Stimulated activated CD4-positive, alpha-beta T cell treated with anti-CD3 and anti-CD28 coated beads, TNF-alpha, amount 100 ng/mL, for 1 hour (primary cell): ENCODE data around the gene DGKE.

Experiments used
- DNase-seq, 3 donors: peaks; one replicate each; pipeline ENCODE4 v3.0.0-alpha.2; 2020; ENCODE audit warnings: low read depth in 3 of 3, low spot score in 1 of 3

Gene DGKE

DNA sequence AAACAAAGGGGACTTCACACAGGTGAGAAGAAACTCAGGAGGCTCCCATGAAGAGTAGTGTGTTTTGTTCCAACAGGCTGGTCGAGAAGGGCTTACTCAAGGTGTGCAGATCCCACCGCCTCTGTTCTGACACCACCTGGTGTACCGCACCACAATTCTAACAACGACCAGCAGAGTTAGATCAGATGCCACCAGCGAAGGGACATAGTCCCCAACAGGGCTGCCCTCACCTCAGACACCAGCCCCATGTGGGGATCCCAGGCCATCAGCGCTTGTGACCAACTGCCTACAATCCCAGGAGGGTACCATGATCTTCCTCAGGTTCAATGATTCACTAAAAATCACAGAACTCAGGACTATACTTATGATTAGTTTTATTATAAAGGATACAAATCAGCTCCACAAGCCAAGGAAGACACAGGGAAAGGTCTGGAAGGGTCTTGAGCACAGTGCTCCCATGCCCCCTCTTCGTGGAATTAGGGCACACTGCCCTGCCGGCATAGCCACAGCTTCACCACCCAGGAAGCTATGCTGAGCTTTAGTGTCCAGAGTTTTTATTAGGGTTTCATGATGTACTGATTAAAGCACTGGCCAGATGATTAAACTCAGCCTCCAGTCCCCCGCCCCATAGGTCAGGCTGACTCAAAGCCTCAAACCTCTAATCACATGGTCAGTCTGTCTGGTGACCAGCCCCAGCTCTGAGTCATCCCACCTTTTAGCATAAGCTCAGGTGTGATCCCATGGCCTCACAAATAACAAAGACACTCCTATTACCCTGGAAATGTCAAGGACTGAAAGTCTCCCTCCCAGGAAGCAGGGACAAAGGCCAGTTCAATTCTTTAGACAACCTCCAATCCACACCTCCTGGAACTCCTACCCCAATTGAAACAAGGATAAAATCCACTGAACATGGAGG, 53.9 kb downstream of the DGKE start:
- DNase-seq, result no peak

GRCh38 chr17:56890390-56890789, 56.4 kb downstream of the DGKE start:
- DNase-seq, result no peak

- DNase-seq, result no peak
Observed at GRCh38 chr17:56890906-56891674, 57.1 kb downstream of the DGKE start.

DNA sequence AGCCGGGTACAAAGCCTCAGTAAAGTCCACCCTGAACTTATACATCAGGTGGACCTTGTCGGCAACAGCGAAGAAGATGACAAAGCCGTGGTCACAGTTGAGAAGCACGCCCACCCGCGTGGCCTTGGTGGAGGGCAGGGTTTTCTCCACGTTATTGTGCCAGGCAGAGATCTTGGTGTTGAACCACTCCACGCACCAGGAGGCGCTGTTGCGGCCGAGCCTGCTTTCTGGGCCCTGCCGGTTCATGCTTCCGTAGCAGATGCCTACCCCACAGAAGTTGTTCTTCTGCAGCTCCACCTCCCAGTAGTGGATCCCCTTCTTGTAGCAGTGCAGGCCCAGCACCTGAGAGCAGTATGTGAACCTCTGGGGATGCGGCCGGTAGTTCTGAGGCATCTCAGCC, 57.8 kb downstream of the DGKE start:
- DNase-seq, result peak in 1 of 3 donors; percentile 55

GRCh38 chr17:56892333-56892732, 58.4 kb downstream of the DGKE start:
- DNase-seq, result no peak

GRCh38 chr17:56893503-56893902, 59.6 kb downstream of the DGKE start:
- DNase-seq, result no peak

DNA sequence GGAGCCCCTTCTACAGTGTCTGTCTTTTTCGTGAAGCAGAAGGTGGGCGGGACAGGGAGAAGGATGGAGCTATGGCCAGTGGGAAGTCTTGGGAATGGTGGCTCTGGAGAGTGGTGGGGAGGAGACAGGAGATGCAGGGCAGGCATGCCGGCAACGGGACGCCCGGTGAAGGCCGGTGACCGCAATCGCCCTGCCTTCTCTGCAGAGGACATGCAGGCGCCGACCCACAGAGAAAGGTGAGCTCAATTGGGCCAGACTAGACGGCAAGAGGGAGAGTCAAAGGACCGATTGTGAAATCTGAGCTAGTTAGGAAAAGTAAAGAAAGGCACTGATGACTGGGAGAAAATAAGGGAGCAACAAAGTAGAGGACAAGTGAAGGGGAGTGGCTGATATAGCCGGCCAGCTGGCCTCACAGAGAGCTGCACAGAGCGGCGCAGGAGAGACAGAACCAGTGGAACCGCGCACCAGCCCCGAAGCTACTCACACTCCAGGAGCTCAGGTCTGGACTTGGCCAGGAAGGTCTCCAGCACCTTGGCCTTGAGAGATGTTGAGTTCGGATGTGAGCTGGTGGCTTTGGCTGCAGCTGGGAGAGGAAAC, 61.0 kb downstream of the DGKE start:
- no peak for DNase-seq

DNA sequence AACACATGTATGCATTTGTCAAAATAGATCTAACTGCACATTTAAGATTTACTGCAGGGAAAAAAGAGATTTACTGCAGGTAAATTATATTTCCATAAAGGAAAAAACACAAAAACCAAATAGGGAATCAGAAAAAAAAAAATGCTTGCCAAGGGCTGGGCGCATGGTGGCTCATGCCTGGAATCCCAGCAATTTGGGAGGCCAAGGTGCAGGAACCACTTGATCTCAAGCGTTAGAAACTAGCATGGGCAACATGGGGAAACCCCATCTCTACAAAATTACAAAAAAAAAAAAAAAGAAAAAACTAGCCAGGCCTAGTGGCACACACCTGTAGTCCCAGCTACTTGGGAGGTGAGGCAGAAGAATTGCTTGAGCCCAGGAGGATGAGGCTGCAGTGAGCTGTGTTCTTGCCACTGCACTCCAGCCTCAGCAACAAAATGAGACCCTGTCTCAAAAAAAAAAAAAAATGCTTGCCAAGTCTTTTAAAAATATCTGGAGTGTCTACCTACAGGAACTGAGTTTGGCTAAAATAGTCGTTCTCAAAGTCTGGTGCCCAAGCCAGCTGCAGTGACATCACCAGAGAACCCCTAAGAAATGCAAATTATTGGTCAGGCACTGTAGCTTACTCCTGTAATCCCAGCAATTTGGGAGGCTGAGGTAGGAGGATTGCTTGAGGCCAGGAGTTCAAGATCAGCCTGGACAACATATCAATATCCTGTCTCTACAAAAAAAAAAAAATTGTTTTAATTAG, 62.4 kb downstream of the DGKE start:
- DNase-seq, result no peak

GRCh38 chr17:56896968-56897359, 63.0 kb downstream of the DGKE start:
- DNase-seq, result no peak

- DNase-seq, result no peak
Observed at GRCh38 chr17:56897646-56898424, 63.9 kb downstream of the DGKE start.

DNA sequence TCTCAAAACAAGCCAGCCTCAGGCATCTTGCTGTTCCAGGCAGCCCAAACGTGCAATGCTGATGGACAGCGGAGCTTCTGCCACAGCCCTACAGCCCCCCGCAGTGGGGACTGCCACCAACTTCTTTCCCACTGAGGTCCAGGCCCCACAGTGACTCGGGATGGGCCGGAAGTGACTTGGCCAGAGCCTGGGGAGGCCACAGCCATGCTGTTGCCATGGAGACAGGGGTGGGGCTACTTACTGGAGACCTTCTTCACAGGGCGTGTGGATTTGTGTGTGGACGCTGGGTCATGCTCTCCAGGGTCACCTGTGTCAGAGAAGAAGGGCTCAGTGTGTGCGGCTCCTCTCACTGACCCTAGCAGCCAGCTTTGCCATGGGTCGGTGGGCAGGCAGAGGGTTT, 64.9 kb downstream of the DGKE start:
- no peak for DNase-seq

GRCh38 chr17:56899403-56899802, 65.5 kb downstream of the DGKE start:
- DNase-seq, result no peak

DNA sequence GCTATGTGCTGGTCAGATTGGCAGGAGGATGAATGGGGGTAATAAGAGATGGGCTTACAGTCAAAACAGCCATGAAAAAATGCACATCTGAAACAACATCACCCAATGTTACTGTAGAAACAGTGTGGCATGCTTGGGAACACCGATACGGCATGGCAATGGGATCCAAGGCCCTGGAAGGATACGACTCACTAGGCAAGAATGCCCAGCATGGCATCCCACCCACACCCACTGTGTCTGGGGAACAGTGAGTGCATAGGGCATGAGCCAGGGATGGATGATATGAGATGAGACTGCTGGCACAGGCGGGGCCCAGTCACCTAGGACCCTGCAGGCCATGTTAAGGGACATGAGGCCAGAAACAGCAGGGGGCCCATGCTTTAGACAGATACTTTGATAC, 68.4 kb downstream of the DGKE start:
- DNase-seq, result no peak

GRCh38 chr17:56903560-56903959, 69.6 kb downstream of the DGKE start:
- no peak for DNase-seq

- no peak for DNase-seq
Observed at GRCh38 chr17:56908001-56908542, 74.1 kb downstream of the DGKE start.

DNA sequence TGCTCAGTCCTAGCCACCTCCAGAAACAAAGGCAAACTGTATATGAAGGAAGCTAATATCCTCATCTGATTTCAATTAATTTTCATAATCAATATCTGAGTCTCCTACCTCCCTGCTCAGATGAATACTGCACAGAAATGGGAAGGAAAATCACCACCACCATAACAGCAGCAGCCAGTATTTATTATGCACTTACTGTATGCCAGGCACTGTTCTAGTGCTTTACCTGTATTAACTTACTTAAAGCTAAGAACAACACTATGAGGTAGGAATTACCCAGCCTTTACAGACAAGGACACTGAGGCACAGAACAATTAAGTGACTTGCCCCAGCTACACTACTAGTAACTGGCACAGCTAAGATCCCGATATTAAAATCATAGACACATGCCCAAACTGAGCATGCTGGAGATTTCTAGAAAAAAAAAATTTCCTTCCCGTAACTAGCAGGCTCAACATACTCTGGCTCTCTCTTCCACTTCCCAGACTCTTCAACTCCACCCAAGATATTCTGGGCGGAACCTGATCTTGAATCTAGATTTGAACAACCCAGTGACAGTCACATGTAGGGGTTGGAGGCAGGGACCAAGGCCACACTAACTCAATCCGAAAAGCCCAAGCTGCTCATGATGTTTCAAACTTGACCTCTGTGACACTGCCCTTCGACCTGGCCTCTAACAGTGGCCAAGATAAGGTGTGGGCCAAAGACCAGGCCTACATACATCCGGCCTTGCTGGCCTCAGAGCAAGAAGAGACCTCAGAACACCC, 76.0 kb downstream of the DGKE start:
- no peak for DNase-seq

DNA sequence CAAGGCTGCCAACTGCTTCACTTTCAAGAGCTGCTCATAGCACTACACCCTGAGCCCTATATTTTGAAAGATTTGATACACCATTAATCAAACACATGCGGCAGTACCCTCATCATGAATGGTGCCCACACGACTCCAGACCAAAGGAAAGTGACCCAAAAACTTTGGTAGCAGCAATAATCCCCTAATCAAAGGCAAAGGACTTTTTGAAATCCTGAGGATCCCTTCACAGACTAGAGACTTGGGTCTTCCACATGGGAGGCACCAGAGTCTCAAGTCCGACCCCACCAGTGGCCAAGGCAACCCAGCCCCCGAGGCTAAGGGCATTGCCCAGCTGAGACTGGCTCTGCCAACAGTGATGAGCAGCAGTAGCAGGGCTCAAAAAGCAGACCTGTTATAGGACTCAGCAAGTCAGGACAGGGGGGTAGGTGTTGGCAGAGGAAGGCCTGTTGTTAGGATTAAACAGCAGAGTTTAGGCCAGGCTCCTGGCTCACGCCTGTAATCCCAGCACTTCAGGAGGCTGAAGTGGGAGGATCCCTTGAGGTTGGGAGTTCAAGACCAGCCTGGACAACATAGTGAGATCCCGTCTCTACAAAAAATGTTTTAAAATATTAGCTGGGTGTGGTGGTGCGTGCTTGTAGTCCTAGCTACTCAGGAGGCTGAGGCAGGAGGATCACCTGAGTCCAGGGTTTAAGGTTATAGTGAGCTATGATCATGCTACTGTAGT, 76.7 kb downstream of the DGKE start:
- no peak for DNase-seq

DNA sequence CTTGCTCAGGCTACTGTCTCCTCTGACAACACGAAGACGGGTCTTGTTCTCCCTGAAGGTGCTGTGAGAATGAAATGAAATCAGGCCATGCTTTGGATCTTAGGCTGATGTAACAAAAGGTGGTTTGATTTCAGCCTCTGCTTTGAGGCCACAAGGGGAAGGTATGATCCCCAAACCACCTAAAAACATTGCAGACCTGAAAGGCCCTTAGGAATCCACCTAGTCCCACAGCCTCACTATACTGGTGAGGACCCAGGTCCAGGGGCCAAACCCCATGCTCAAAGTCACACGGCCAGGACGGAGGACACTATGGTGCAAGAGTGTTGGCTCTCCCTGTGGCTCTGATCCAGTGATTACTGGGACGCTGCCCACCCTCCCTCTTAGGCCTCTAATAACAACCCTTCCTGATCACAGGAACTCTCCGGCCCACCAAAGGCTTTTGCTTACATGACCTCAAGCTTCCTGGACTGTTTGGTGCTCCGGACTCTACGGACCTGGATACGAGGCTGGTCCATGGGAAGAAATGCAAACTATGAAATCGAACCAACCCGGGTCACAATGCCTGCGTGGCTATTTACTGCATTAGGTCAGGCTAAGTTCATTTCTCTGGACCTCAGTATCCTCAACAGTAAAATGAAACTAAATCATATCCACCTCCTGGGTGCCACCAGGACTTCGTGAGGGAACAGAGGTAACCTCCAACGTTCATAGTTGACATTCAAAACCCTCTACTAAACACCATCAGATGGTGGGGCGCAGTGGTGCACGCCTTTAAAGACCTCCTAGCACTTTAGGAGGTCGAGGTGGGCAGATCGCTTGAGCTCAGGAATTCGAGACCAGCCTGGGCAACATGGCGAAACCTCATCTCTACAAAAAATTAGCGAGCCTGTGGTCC, 78.4 kb downstream of the DGKE start:
- no peak for DNase-seq
